K562 (cell line): ENCODE results near the gene SH3BP2. TPM values are rescaled to one million over a fixed set of nuclear protein-coding genes. Genes with fewer than 3 reads are reported as not detected.

Source experiments
- CREM ChIP-seq: IDR thresholded peaks from 2 replicates; pipeline ENCODE4 v1.6.1; 2014; ENCODE audit warnings: antibody characterized with exemption, low read depth
- ELF4 ChIP-seq: fragments of 450-650 bp; formaldehyde crosslinking; IDR thresholded peaks from 2 replicates; pipeline ENCODE4 v1.4.0; 2022; ENCODE audit warnings: missing genetic modification characterization
- ETS2 ChIP-seq: IDR thresholded peaks from 2 replicates; pipeline ENCODE4 v1.6.1; 2016; ENCODE audit warnings: borderline replicate concordance, missing genetic modification characterization, mild to moderate bottlenecking, moderate library complexity, missing compliant biosample characterization; ENCODE audit not compliant: poor library complexity, severe bottlenecking
- GABPA ChIP-seq: fragments of 200-800 bp; sonication (Bioruptor generic); conservative IDR thresholded peaks from 2 replicates; pipeline ENCODE4 v1.6.1; 2016; ENCODE audit warnings: low read depth, missing genetic modification characterization, missing compliant biosample characterization
- GATA2 ChIP-seq: sonication (generic); formaldehyde crosslinking; IDR thresholded peaks from 2 replicates; pipeline ENCODE4 v1.4.0; 2020; ENCODE audit warnings: mild to moderate bottlenecking, missing genetic modification reagents
- MAZ ChIP-seq, 2 experiments: fragments of 450-650 bp in 1 of 2; sonication (generic) in 1 of 2; formaldehyde crosslinking; IDR thresholded peaks in 1 of 2; conservative IDR thresholded peaks in 1 of 2; 2 replicates each; pipeline versions ENCODE4 v1.4.0 to v1.5.0; 2020; ENCODE audit warnings: mild to moderate bottlenecking in 1 of 2, missing genetic modification reagents in 1 of 2
- NFE2L1 ChIP-seq: fragments of 450-650 bp; IDR thresholded peaks from 2 replicates; pipeline ENCODE4 v1.6.1; 2016; ENCODE audit warnings: missing genetic modification characterization, low read depth, mild to moderate bottlenecking, missing compliant biosample characterization, moderate library complexity, borderline replicate concordance
- RAD21 ChIP-seq, 2 experiments: fragments of 250-450 bp in 1 of 2; fragments of 450-650 bp in 1 of 2; sonication (Bioruptor Pico) in 1 of 2; formaldehyde crosslinking in 1 of 2; IDR thresholded peaks in 1 of 2; conservative IDR thresholded peaks in 1 of 2; 2 replicates each; pipeline versions ENCODE4 v1.4.0 to v1.8.0; 2020 to 2022; ENCODE audit warnings: mild to moderate bottlenecking in 2 of 2, moderate library complexity in 1 of 2
- SMC3 ChIP-seq: conservative IDR thresholded peaks from 2 replicates; pipeline ENCODE4 v1.6.1; 2011; ENCODE audit warnings: low read depth, low read length, improper control_type of control experiment; ENCODE audit not compliant: insufficient read depth
- ZBTB1 ChIP-seq: sonication (generic); formaldehyde crosslinking; IDR thresholded peaks from 2 replicates; pipeline ENCODE4 v1.8.1; 2023; ENCODE audit warnings: missing genetic modification reagents, low read depth, mild to moderate bottlenecking, borderline replicate concordance
- ZNF668 ChIP-seq: fragments of 250-450 bp; sonication (Bioruptor Pico); IDR thresholded peaks from 2 replicates; pipeline ENCODE4 v1.8.0; 2022; ENCODE audit warnings: mild to moderate bottlenecking, inconsistent platforms
- ZNF717 ChIP-seq: fragments of 250-450 bp; sonication (Bioruptor Pico); IDR thresholded peaks from 2 replicates; pipeline ENCODE4 v1.5.0; 2021
- polyA plus RNA-seq, 8 experiments: library from polyadenylated mRNA; depleted of rRNA in 4 of 8; stranded (reverse) in 5 of 8; unstranded in 3 of 8; fragments of >200 nt; fragmentation: Nextera tagmentation in 2 of 8; fragmentation: Illumina TruSeq in 1 of 8; extraction: Ambion mirVana in 2 of 8; extraction: Trizol in 1 of 8; gene quantifications; 2 replicates each; pipeline versions ENCODE4 v1.2.1 to v1.2.3, GENCODE V29; 2011 to 2014; ENCODE audit warnings: inconsistent platforms in 1 of 8, missing spikeins in 1 of 8
- total RNA-seq, 7 experiments: library from RNA; depleted of rRNA in 6 of 7; stranded (reverse); fragments of >200 nt in 6 of 7; fragmentation: Illumina TruSeq in 2 of 7; extraction: Trizol in 2 of 7; gene quantifications; 2 replicates each; pipeline versions ENCODE4 v1.2.1 to v1.2.3, GENCODE V29; 2011 to 2021; ENCODE audit warnings: low replicate concordance in 1 of 7
- TF ChIP-seq, protein P1 (sequence below), 2 experiments: fragments of 150-350 bp in 1 of 2; IDR thresholded peaks; 2 replicates each; pipeline ENCODE4 v1.6.1; 2012 to 2016; ENCODE audit warnings: low read depth in 2 of 2, low read length in 2 of 2, mild to moderate bottlenecking in 1 of 2, moderate library complexity in 1 of 2
- TF ChIP-seq, protein P2 (sequence below): sonication (generic); formaldehyde crosslinking; IDR thresholded peaks from 2 replicates; pipeline ENCODE4 v1.8.1; 2023; ENCODE audit warnings: missing genetic modification reagents, mild to moderate bottlenecking, borderline replicate concordance
- TF ChIP-seq, protein P3 (sequence below): sonication (generic); IDR thresholded peaks from 2 replicates; pipeline ENCODE4 v1.6.1; 2016
- TF ChIP-seq, protein P4 (sequence below), 2 experiments: fragments of 250-450 bp in 1 of 2; fragments of 450-650 bp in 1 of 2; sonication (Bioruptor Pico) in 1 of 2; IDR thresholded peaks; 2 replicates each; pipeline versions ENCODE4 v1.6.1 to v1.8.0; 2016 to 2021; ENCODE audit warnings: mild to moderate bottlenecking in 2 of 2, moderate library complexity in 2 of 2, missing compliant biosample characterization in 1 of 2, missing genetic modification characterization in 1 of 2

The SH3BP2 gene
- total and polyA plus RNA-seq, 9 of the 15 experiments (the other 6 are each of a cell fraction or from before 2014, with no cell fraction given) = 0.34 to 16.0 (median 5.1) TPM

DNA sequence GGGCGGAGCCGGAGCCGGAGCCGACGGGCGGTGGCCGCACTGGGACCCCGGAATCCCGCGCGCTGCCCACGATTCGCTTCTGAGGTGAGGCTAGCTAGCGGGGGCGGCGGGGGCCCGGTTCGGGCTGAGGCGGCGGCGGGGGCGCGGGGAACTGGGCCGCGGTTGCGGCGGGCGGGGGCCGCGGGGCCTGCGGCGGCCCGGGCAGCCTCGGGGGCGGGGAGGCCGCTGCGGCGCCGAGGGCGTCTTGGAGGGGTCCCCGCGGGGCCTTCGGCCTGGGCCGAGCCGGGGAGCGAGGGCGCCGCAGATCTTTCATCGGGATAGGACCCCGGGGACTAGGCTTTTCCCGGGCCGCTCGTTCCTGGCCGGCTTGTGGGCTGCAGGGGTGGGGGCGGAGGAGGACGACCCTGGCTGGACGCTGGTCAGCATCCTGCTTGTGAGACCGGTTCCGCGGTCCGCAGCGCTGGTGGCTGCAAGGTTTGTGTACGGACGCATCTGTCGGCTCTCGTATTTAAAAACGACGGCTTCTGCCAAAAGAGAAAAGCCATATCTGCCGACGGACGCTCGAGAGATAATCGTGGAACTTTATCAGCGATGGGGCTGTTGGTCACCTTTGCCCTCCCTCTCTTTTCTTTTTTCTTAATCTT is 51.2 kb downstream of the SH3BP2 start (continued):
- TF ChIP-seq CREM (0 out of 2 replicates have a peak, but pooled peaks have one; percentile 16), ZNF668 (no peak), SMC3 (no peak), GABPA (0 out of 2 replicates have a peak, but pooled peaks have one; percentile 32), ZBTB1 (CRISPR knock-in tag) (no peak), NFE2L1 (tag) (no peak), RAD21 (CRISPR knock-in tag; conservative IDR thresholded peaks at IDR 0.05 in 1 of 2, IDR thresholded peaks at IDR 0.05 in 1 of 2) (no peak), ZNF717 (CRISPR knock-in tag) (no peak), MAZ (CRISPR knock-in tag; conservative IDR thresholded peaks at IDR 0.05 in 1 of 2, IDR thresholded peaks at IDR 0.05 in 1 of 2) (no peak), ELF4 (CRISPR knock-in tag) (no peak), ETS2 (tag) (no peak), GATA2 (no peak)
- TF ChIP-seq, protein P1, sequence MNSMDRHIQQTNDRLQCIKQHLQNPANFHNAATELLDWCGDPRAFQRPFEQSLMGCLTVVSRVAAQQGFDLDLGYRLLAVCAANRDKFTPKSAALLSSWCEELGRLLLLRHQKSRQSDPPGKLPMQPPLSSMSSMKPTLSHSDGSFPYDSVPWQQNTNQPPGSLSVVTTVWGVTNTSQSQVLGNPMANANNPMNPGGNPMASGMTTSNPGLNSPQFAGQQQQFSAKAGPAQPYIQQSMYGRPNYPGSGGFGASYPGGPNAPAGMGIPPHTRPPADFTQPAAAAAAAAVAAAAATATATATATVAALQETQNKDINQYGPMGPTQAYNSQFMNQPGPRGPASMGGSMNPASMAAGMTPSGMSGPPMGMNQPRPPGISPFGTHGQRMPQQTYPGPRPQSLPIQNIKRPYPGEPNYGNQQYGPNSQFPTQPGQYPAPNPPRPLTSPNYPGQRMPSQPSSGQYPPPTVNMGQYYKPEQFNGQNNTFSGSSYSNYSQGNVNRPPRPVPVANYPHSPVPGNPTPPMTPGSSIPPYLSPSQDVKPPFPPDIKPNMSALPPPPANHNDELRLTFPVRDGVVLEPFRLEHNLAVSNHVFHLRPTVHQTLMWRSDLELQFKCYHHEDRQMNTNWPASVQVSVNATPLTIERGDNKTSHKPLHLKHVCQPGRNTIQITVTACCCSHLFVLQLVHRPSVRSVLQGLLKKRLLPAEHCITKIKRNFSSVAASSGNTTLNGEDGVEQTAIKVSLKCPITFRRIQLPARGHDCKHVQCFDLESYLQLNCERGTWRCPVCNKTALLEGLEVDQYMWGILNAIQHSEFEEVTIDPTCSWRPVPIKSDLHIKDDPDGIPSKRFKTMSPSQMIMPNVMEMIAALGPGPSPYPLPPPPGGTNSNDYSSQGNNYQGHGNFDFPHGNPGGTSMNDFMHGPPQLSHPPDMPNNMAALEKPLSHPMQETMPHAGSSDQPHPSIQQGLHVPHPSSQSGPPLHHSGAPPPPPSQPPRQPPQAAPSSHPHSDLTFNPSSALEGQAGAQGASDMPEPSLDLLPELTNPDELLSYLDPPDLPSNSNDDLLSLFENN (IDR thresholded peaks at IDR 0.05; ENCODE audit: low read depth in 2 of 2, low read length in 2 of 2) = no peak
- TF ChIP-seq, protein P2, sequence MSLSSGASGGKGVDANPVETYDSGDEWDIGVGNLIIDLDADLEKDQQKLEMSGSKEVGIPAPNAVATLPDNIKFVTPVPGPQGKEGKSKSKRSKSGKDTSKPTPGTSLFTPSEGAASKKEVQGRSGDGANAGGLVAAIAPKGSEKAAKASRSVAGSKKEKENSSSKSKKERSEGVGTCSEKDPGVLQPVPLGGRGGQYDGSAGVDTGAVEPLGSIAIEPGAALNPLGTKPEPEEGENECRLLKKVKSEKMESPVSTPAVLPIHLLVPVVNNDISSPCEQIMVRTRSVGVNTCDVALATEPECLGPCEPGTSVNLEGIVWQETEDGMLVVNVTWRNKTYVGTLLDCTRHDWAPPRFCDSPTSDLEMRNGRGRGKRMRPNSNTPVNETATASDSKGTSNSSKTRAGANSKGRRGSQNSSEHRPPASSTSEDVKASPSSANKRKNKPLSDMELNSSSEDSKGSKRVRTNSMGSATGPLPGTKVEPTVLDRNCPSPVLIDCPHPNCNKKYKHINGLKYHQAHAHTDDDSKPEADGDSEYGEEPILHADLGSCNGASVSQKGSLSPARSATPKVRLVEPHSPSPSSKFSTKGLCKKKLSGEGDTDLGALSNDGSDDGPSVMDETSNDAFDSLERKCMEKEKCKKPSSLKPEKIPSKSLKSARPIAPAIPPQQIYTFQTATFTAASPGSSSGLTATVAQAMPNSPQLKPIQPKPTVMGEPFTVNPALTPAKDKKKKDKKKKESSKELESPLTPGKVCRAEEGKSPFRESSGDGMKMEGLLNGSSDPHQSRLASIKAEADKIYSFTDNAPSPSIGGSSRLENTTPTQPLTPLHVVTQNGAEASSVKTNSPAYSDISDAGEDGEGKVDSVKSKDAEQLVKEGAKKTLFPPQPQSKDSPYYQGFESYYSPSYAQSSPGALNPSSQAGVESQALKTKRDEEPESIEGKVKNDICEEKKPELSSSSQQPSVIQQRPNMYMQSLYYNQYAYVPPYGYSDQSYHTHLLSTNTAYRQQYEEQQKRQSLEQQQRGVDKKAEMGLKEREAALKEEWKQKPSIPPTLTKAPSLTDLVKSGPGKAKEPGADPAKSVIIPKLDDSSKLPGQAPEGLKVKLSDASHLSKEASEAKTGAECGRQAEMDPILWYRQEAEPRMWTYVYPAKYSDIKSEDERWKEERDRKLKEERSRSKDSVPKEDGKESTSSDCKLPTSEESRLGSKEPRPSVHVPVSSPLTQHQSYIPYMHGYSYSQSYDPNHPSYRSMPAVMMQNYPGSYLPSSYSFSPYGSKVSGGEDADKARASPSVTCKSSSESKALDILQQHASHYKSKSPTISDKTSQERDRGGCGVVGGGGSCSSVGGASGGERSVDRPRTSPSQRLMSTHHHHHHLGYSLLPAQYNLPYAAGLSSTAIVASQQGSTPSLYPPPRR = no peak
- TF ChIP-seq, protein P3, sequence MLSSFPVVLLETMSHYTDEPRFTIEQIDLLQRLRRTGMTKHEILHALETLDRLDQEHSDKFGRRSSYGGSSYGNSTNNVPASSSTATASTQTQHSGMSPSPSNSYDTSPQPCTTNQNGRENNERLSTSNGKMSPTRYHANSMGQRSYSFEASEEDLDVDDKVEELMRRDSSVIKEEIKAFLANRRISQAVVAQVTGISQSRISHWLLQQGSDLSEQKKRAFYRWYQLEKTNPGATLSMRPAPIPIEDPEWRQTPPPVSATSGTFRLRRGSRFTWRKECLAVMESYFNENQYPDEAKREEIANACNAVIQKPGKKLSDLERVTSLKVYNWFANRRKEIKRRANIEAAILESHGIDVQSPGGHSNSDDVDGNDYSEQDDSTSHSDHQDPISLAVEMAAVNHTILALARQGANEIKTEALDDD = no peak
- TF ChIP-seq, protein P4, sequence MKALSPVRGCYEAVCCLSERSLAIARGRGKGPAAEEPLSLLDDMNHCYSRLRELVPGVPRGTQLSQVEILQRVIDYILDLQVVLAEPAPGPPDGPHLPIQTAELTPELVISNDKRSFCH (CRISPR knock-in tag; IDR thresholded peaks at IDR 0.05) = no peak
- TF ChIP-seq, protein P4 (tag; IDR thresholded peaks at IDR 0.05) = no peak
